ENCODE results near the gene ZMAT3.

DNA sequence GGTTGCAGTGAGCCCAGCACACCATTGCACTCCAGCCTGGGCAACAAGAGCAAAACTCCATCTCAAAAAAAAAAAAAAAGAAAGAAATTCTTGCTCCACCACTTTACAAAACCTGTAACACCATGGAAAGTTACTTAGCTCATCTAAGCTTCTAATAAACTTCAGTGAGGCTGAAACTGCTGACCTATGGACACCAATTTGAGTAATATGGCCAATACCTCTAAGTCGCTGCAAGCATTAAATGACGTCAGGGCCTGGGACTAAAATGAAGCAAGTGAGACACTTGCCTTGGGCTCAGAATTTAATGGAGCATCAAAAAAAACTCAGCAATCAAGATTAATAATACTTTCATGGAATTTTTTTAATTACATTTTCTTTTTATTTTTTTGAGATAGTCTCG is 42.5 kb downstream of the ZMAT3 start:
- TF ChIP-seq, protein P1, sequence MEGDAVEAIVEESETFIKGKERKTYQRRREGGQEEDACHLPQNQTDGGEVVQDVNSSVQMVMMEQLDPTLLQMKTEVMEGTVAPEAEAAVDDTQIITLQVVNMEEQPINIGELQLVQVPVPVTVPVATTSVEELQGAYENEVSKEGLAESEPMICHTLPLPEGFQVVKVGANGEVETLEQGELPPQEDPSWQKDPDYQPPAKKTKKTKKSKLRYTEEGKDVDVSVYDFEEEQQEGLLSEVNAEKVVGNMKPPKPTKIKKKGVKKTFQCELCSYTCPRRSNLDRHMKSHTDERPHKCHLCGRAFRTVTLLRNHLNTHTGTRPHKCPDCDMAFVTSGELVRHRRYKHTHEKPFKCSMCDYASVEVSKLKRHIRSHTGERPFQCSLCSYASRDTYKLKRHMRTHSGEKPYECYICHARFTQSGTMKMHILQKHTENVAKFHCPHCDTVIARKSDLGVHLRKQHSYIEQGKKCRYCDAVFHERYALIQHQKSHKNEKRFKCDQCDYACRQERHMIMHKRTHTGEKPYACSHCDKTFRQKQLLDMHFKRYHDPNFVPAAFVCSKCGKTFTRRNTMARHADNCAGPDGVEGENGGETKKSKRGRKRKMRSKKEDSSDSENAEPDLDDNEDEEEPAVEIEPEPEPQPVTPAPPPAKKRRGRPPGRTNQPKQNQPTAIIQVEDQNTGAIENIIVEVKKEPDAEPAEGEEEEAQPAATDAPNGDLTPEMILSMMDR (IDR thresholded peaks at IDR 0.05), result no peak
- TF ChIP-seq SMC3 (IDR thresholded peaks at IDR 0.05; ENCODE audit: low read depth, low read length), result no peak
- TF ChIP-seq TAF1 (IDR thresholded peaks at IDR 0.05; ENCODE audit: borderline replicate concordance, low read depth, low read length), result no peak
- no peak for TF ChIP-seq EP300 (IDR thresholded peaks at IDR 0.05; ENCODE audit: borderline replicate concordance in 1 of 2, low read depth in 1 of 2, low read length in 1 of 2)
- TF ChIP-seq NRF1 (IDR thresholded peaks at IDR 0.05; ENCODE audit: low read depth, low read length), result no peak
- TF ChIP-seq, protein P2, sequence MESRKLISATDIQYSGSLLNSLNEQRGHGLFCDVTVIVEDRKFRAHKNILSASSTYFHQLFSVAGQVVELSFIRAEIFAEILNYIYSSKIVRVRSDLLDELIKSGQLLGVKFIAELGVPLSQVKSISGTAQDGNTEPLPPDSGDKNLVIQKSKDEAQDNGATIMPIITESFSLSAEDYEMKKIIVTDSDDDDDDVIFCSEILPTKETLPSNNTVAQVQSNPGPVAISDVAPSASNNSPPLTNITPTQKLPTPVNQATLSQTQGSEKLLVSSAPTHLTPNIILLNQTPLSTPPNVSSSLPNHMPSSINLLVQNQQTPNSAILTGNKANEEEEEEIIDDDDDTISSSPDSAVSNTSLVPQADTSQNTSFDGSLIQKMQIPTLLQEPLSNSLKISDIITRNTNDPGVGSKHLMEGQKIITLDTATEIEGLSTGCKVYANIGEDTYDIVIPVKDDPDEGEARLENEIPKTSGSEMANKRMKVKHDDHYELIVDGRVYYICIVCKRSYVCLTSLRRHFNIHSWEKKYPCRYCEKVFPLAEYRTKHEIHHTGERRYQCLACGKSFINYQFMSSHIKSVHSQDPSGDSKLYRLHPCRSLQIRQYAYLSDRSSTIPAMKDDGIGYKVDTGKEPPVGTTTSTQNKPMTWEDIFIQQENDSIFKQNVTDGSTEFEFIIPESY (IDR thresholded peaks at IDR 0.05; ENCODE audit: borderline replicate concordance, low read depth), result no peak
- no peak for TF ChIP-seq SIN3A (IDR thresholded peaks at IDR 0.05; ENCODE audit: borderline replicate concordance, low read depth, low read length)
- no peak for TF ChIP-seq RCOR1 (IDR thresholded peaks at IDR 0.05; ENCODE audit: low read length)
- TF ChIP-seq RAD21 (IDR thresholded peaks at IDR 0.05; ENCODE audit: low read length), result no peak

Data from SK-N-SH (cell line).